ENCODE measurements around the gene CASP14. TPM values are rescaled to one million over a fixed set of nuclear protein-coding genes. Genes with fewer than 3 reads are reported as not detected.
"Not testable (repeated sequence)": the region's sequence is repeated elsewhere in the genome, so short reads cannot be mapped to it uniquely, and the experiment has no call there.

CASP14 gene
- total RNA-seq, 1 donor from 2014 or later: not detected

DNA sequence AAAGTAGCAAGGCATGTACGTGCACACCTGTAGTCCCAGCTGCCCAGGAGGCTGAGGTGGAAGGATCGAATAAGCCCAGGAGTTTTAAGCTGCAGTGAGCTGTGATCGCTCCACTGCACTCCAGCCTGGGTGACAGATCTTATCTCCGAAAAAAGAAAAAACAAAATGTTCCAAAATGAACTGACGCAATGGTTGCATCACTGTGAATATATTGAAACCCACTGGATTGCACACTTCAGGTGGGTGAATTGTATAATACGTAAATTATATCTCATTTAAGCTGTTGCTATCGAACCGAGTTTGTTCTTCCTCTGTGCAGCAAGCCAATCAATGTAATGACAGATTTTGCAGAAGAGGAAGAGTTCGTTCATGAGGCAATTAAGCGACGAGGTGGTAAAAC is 1.6 kb upstream of the CASP14 start:
- no peak for DNase-seq (ENCODE audit: extremely low spot score, unreplicated experiment)
- Mint-ChIP-seq H3K27me3 (peaks cover 3% of the 10 kb centered on the region), H3K4me1 (ENCODE audit: unreplicated experiment) (no peaks in the 10 kb centered on the region), H3K27ac (no peak overlapping the region), H3K36me3 (no peaks in the 10 kb centered on the region), H3K9me3 (no peaks in the 10 kb centered on the region), H3K4me3 (no peak overlapping the region)
- TF ChIP-seq, protein P1, sequence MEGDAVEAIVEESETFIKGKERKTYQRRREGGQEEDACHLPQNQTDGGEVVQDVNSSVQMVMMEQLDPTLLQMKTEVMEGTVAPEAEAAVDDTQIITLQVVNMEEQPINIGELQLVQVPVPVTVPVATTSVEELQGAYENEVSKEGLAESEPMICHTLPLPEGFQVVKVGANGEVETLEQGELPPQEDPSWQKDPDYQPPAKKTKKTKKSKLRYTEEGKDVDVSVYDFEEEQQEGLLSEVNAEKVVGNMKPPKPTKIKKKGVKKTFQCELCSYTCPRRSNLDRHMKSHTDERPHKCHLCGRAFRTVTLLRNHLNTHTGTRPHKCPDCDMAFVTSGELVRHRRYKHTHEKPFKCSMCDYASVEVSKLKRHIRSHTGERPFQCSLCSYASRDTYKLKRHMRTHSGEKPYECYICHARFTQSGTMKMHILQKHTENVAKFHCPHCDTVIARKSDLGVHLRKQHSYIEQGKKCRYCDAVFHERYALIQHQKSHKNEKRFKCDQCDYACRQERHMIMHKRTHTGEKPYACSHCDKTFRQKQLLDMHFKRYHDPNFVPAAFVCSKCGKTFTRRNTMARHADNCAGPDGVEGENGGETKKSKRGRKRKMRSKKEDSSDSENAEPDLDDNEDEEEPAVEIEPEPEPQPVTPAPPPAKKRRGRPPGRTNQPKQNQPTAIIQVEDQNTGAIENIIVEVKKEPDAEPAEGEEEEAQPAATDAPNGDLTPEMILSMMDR (conservative IDR thresholded peaks at IDR 0.05): no peak

DNA sequence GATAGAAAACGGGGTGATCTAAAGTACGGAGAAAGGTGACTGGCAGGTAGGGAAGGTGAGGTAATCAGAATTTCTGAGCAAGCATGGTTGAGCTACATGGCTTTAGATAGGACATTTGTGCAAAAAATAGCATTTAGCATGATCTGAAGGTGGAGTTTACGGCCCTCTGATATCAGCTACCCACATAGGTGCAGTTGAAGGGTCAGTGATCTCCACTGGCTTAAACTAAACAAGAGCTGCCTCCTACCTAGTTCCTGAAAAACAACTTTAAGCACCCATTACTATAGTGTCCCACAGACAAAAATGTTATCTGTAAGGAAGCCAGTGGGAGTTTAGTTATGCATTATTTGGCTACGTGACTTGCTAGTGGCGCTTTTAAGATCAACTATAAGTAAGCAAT is 1.2 kb upstream of the CASP14 start:
- Mint-ChIP-seq H3K27ac (no peak overlapping the region), H3K36me3 (no peaks in the 10 kb centered on the region), H3K4me1 (ENCODE audit: unreplicated experiment) (no peaks in the 10 kb centered on the region), H3K9me3 (no peaks in the 10 kb centered on the region), H3K27me3 (peaks cover 3% of the 10 kb centered on the region), H3K4me3 (no peak overlapping the region)
- TF ChIP-seq, protein P1 (conservative IDR thresholded peaks at IDR 0.05): no peak
- DNase-seq (ENCODE audit: extremely low spot score, unreplicated experiment): no peak

DNA sequence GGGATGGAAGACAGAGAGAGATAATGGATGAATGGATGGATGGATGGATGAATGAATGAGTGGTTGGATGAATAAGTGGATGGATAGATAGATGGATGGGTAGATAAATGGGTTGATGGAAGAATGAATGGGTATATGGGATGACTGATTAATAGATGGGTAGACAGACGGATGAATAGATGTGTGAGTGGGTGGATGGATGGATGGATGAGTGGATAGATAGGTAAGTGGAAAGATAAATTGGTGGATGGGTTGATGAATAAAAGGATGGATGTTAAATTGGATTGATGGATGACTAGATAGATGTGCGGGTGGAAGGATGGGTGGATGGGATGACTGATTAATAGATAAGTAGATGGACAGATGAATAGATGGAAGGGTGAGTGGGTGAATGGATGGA is 1.4 kb downstream of the CASP14 start:
- TF ChIP-seq, protein P1 (conservative IDR thresholded peaks at IDR 0.05): no peak
- Mint-ChIP-seq H3K9me3 (no peaks in the 10 kb centered on the region), H3K4me1 (ENCODE audit: unreplicated experiment) (no peaks in the 10 kb centered on the region), H3K4me3 (no peak overlapping the region), H3K27ac (no peak overlapping the region), H3K36me3 (no peaks in the 10 kb centered on the region), H3K27me3 (peaks cover 3% of the 10 kb centered on the region)
- DNase-seq (ENCODE audit: extremely low spot score, unreplicated experiment): no peak

DNA sequence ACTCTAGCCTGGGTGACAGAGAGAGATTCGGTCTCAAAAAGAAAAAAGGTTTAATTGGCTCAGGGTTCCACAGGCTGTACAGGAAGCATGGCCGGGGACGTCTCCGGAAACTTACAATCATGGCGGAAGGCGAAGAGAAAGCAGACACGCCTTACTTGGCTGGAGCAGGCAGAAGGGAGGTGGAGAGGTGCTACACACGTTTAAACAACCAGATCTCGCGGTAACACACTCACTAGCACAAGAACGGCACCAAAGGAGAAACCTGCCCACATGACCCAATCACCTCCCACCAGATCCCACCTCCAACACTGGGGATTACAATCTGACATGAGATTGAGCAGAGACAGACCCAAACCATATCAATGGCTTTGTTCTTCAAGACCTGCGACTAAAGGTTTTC is 12.8 kb downstream of the CASP14 start:
- Mint-ChIP-seq H3K36me3 (no peaks in the 10 kb centered on the region), H3K4me1 (ENCODE audit: unreplicated experiment) (no peaks in the 10 kb centered on the region), H3K9me3 (no peaks in the 10 kb centered on the region), H3K27me3 (peaks cover 7% of the 10 kb centered on the region), H3K27ac (no peak overlapping the region), H3K4me3 (no peak overlapping the region)
- DNase-seq (ENCODE audit: extremely low spot score, unreplicated experiment): no peak
- TF ChIP-seq, protein P1 (conservative IDR thresholded peaks at IDR 0.05): no peak

DNA sequence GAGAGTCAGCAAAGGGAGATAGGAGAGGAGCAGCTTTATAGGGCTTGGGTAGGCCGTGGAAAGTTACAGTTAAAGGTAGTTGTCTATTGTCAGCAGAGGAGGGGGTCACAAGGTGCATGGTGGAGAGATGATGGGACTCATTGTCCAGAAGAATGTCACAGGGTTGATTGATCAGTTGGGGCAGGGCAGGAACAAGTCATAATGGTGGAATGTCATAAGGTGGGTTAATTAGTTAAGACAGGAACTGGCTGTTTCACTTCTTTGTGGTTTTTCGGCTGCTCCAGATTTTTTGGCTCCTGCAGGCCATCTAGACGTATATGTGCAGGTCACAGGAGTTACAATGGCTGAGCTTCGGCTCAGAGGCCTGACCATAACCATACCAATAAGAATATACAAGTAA is 21.1 kb downstream of the CASP14 start:
- H3K9me3 Mint-ChIP-seq: peaks cover 16% of the 10 kb centered on the region
- not testable (repeated sequence) for H3K27me3 Mint-ChIP-seq; DNase-seq (ENCODE audit: extremely low spot score, unreplicated experiment); H3K36me3 Mint-ChIP-seq; H3K4me1 Mint-ChIP-seq (ENCODE audit: unreplicated experiment)
- H3K4me3 Mint-ChIP-seq: peak overlapping the region; percentile 35
- peak overlapping the region; percentile 63 for H3K27ac Mint-ChIP-seq

DNA sequence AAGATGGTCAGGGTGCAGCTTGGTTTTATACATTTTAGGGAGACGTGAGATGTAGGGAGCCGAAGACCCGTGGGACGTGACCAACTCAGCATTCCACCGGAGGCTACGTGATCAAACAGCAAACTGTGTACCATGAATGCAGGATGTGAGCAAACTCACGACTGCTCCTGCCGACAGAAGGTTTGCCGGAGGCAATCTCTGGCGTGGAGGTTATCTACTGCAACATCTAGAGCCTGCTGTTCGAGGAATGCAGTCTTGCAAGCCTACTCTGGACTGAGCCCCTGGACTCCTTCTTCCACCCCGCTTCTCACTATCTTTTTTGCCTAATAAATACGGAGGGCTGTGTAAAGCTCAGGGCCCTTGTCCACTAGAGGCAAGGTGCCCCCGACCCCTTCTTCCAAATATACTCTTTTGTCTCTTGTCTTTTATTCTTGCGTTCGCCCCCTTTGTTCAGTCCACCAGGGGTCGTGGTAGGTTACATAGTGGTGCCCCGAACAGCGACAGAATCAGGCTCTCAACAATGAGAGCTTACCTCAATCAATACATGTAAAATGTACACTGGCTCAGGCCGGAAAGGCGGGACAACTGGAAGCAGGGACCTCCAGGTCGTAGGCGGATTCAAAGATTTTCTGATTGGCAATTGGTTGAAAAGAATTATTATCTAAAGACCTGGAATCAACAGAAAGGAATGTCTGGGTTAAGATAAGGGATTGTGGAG is 23.8 kb downstream of the CASP14 start:
- peak overlapping the region; percentile 83 for H3K27ac Mint-ChIP-seq
- DNase-seq (ENCODE audit: extremely low spot score, unreplicated experiment): no peak
- H3K4me3 Mint-ChIP-seq: peak overlapping the region; percentile 54
- H3K4me1 Mint-ChIP-seq (ENCODE audit: unreplicated experiment): no peaks in the 10 kb centered on the region
- peaks cover 4% of the 10 kb centered on the region for H3K36me3 Mint-ChIP-seq
- H3K27me3 Mint-ChIP-seq: no peaks in the 10 kb centered on the region
- peaks cover 16% of the 10 kb centered on the region for H3K9me3 Mint-ChIP-seq
- TF ChIP-seq, protein P1 (conservative IDR thresholded peaks at IDR 0.05): peak; percentile 32
